Measurements from ENCODE around the gene KL. TPM values are rescaled to one million over a fixed set of nuclear protein-coding genes. Genes with fewer than 3 reads are reported as not detected.

Gene KL
- total RNA-seq, 4 donors from 2014 or later: 0.34 to 2.8 (median 1.8) TPM

- DNase-seq (ENCODE audit: low spot score in 2 of 2): no peak
- TF ChIP-seq, protein P1, sequence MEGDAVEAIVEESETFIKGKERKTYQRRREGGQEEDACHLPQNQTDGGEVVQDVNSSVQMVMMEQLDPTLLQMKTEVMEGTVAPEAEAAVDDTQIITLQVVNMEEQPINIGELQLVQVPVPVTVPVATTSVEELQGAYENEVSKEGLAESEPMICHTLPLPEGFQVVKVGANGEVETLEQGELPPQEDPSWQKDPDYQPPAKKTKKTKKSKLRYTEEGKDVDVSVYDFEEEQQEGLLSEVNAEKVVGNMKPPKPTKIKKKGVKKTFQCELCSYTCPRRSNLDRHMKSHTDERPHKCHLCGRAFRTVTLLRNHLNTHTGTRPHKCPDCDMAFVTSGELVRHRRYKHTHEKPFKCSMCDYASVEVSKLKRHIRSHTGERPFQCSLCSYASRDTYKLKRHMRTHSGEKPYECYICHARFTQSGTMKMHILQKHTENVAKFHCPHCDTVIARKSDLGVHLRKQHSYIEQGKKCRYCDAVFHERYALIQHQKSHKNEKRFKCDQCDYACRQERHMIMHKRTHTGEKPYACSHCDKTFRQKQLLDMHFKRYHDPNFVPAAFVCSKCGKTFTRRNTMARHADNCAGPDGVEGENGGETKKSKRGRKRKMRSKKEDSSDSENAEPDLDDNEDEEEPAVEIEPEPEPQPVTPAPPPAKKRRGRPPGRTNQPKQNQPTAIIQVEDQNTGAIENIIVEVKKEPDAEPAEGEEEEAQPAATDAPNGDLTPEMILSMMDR (IDR thresholded peaks at IDR 0.05): no peak
- no peak for TF ChIP-seq POLR2A (IDR thresholded peaks at IDR 0.05)
- H3K4me3 ChIP-seq (ENCODE audit: low read depth, poor library complexity, severe bottlenecking): no peak overlapping the region
- intact Hi-C loops (cut with DNase I; ENCODE audit: low total_unique reads): no loop called here
- 75 to 76% methylated on average over 14 of the region's 14 CpGs for WGBS, 2 donors
These were observed 17.0 kb downstream of the KL start for GRCh38 chr13:33033051-33033812.

GRCh38 chr13:33033986-33034385 is 17.8 kb downstream of the KL start:
- no peak overlapping the region for H3K4me3 ChIP-seq (ENCODE audit: low read depth, poor library complexity, severe bottlenecking)
- TF ChIP-seq POLR2A (IDR thresholded peaks at IDR 0.05): no peak
- TF ChIP-seq, protein P1 (IDR thresholded peaks at IDR 0.05): no peak
- no peak for DNase-seq (ENCODE audit: low spot score in 2 of 2)
- intact Hi-C loops (cut with DNase I; ENCODE audit: low total_unique reads): no loop called here

DNA sequence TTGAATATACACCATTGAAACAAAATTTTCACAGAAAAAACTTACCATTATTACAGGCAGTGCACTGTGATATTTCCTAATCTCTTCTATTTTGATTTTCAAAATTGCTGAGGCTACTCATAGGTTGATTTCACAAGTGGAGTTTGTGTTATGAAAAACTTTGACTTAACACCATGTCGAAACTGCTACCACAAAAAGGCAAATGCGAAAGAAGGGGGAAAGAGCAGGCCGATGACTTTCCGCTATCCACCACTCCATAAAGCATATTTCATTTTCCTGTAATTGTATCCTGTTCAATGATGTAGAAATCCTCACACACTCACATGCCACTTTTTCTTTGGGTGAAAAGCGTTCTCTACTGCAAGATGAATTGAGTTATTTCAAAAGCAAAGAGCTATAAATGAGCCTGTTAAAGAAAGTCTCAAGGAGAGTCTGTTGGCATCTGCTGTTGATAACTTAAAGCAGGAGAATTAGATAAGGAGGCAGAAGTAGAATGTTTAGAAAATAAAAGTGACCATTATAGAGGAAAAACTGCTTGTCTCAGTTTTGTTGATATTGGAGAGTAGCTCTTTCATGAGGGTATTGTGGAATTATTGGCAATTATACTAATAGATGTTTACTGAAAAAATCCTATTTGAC is 18.8 kb downstream of the KL start:
- no peak for DNase-seq (ENCODE audit: low spot score in 2 of 2)
- intact Hi-C loops (cut with DNase I; ENCODE audit: low total_unique reads): no loop called here
- WGBS, 2 donors: 93% methylated on average over 5 of the region's 5 CpGs
- TF ChIP-seq POLR2A (IDR thresholded peaks at IDR 0.05): no peak
- TF ChIP-seq, protein P1 (IDR thresholded peaks at IDR 0.05): no peak
- H3K4me3 ChIP-seq (ENCODE audit: low read depth, poor library complexity, severe bottlenecking): no peak overlapping the region

DNA sequence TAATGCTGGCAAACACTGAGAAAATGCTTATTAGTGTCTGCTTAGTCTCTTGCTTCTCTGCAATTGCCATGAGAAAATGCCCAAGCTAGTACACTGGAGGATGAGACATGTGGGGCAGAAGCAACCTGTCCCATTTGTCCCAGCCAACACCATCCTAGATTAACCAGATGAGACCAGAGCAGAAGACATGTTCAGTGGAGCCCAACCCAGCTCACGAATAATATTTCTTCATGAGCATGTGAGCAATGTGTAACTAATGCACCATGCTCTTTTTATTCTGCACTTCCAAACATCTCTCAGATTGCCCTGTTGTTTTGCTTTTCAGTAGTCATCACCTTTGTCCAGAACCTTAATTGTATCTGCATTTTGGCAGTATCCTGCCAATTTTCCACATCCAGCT is 21.4 kb downstream of the KL start:
- intact Hi-C loops (cut with DNase I; ENCODE audit: low total_unique reads): no loop called here
- WGBS, 2 donors: 79 to 88% methylated on average over 1 of the region's 1 CpG
- DNase-seq (ENCODE audit: low spot score in 2 of 2): no peak
- TF ChIP-seq POLR2A (IDR thresholded peaks at IDR 0.05): no peak
- TF ChIP-seq, protein P1 (IDR thresholded peaks at IDR 0.05): no peak
- H3K4me3 ChIP-seq (ENCODE audit: low read depth, poor library complexity, severe bottlenecking): no peak overlapping the region

GRCh38 chr13:33040090-33040489 is 23.9 kb downstream of the KL start:
- intact Hi-C loops (cut with DNase I; ENCODE audit: low total_unique reads): no loop called here
- no peak for DNase-seq (ENCODE audit: low spot score in 2 of 2)
- TF ChIP-seq POLR2A (IDR thresholded peaks at IDR 0.05): no peak
- TF ChIP-seq, protein P1 (IDR thresholded peaks at IDR 0.05): no peak
- H3K4me3 ChIP-seq (ENCODE audit: low read depth, poor library complexity, severe bottlenecking): no peak overlapping the region
- 58 to 68% methylated on average over 2 of the region's 2 CpGs for WGBS, 2 donors
